GM19025 (cell line): ENCODE measurements around the gene RAC2.
"Not testable (repeated sequence)": the region's sequence is repeated elsewhere in the genome, so short reads cannot be mapped to it uniquely, and the experiment has no call there.

Source experiments
- ATAC-seq: cut with Tn5 transposase; IDR thresholded peaks from one replicate; pipeline ENCODE4 v1.9.1; 2021; ENCODE audit warnings: mild to moderate bottlenecking, low read depth, moderate library complexity; ENCODE audit not compliant: unreplicated experiment

Gene RAC2

GRCh38 chr22:37258005-37258752 lies 14.1 kb upstream of the RAC2 start:
- no peak for ATAC-seq

- no peak for ATAC-seq
Observed at GRCh38 chr22:37256075-37256726, 12.1 kb upstream of the RAC2 start.

- ATAC-seq = no peak
Observed at GRCh38 chr22:37255558-37256006, 11.5 kb upstream of the RAC2 start.

GRCh38 chr22:37254867-37255233 lies 10.8 kb upstream of the RAC2 start:
- ATAC-seq = no peak

GRCh38 chr22:37254209-37254866 lies 10.3 kb upstream of the RAC2 start:
- no peak for ATAC-seq

- no peak for ATAC-seq
Observed at GRCh38 chr22:37253126-37253660, 9.1 kb upstream of the RAC2 start.

GRCh38 chr22:37251836-37252235 lies 7.8 kb upstream of the RAC2 start:
- not testable (repeated sequence) for ATAC-seq

- no peak for ATAC-seq
Observed at GRCh38 chr22:37249986-37250385, 5.9 kb upstream of the RAC2 start.

- ATAC-seq = no peak
Observed at GRCh38 chr22:37248251-37248650, 4.2 kb upstream of the RAC2 start.

GRCh38 chr22:37245740-37246139 lies 1.7 kb upstream of the RAC2 start:
- no peak for ATAC-seq

GRCh38 chr22:37244922-37245722 lies 1.1 kb upstream of the RAC2 start:
- no peak for ATAC-seq

- ATAC-seq = peak; percentile 2
Observed at GRCh38 chr22:37243402-37244113, 511 bp downstream of the RAC2 start.

- ATAC-seq = peak; percentile 57
Observed at GRCh38 chr22:37242395-37242918, 1.6 kb downstream of the RAC2 start.

- ATAC-seq = no peak
Observed at GRCh38 chr22:37241351-37242142, 2.5 kb downstream of the RAC2 start.

GRCh38 chr22:37240941-37241320 lies 3.1 kb downstream of the RAC2 start:
- ATAC-seq = no peak

- ATAC-seq = no peak
Observed at GRCh38 chr22:37240240-37240940, 3.7 kb downstream of the RAC2 start.

- no peak for ATAC-seq
Observed at GRCh38 chr22:37239336-37240239, 4.5 kb downstream of the RAC2 start.
